Fibroblast of lung (primary cell): ENCODE measurements around the gene STARD4.

Experiments used
- EZH2 ChIP-seq: IDR thresholded peaks from 2 replicates; pipeline ENCODE4 v1.5.1; 2012; ENCODE audit warnings: low read length, control low read depth, mild to moderate bottlenecking; ENCODE audit errors: missing control alignments
- TF ChIP-seq, protein P1 (sequence below), 2 donors: IDR thresholded peaks in 1 of 2; conservative IDR thresholded peaks in 1 of 2; 1 replicate in 1 of 2; 2 replicates in 1 of 2; pipeline ENCODE4 v1.5.1; 2011 to 2012; ENCODE audit warnings: low read length in 2 of 2, control low read depth in 1 of 2, inconsistent platforms in 1 of 2, low read depth in 1 of 2, mild to moderate bottlenecking in 1 of 2

DNA sequence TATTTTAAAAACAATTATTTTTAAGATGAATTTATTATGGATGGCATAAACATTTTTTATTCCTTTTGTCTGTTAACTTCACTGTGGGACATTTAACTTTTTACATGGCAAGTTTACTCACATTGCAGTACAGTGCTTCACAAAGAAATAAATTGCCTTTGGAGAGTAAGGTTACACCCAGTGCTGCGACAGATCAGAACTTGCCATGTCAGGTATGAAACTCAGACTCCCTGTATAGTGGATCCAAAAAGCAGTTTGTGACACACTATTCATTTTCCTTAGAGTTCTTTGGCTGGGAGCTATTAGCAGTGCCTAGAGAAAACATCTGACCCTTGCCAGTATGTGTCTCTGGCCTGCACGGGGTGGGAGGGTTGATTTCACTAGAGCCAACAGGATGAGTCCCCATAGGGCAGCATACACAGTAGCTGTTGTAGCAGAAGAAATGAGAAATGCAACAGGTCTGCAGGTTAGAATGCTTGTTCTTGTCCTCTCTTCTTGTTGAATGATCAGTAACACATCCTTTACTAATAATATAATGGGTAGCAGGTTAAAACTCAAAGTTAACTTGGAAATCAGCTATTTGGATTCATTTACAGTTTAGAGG, 42.9 kb downstream of the STARD4 start:
- TF ChIP-seq, protein P1, sequence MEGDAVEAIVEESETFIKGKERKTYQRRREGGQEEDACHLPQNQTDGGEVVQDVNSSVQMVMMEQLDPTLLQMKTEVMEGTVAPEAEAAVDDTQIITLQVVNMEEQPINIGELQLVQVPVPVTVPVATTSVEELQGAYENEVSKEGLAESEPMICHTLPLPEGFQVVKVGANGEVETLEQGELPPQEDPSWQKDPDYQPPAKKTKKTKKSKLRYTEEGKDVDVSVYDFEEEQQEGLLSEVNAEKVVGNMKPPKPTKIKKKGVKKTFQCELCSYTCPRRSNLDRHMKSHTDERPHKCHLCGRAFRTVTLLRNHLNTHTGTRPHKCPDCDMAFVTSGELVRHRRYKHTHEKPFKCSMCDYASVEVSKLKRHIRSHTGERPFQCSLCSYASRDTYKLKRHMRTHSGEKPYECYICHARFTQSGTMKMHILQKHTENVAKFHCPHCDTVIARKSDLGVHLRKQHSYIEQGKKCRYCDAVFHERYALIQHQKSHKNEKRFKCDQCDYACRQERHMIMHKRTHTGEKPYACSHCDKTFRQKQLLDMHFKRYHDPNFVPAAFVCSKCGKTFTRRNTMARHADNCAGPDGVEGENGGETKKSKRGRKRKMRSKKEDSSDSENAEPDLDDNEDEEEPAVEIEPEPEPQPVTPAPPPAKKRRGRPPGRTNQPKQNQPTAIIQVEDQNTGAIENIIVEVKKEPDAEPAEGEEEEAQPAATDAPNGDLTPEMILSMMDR (conservative IDR thresholded peaks at IDR 0.05 in 1 of 2, IDR thresholded peaks at IDR 0.05 in 1 of 2; ENCODE audit: low read depth in 1 of 2, low read length in 2 of 2), result no peak
- TF ChIP-seq EZH2, result no peak
